GM12878 (cell line): ENCODE measurements around the gene GSC2. TPM values are rescaled to one million over a fixed set of nuclear protein-coding genes. Genes with fewer than 3 reads are reported as not detected.

Experiments used
- ATAC-seq: fragments of 200-7000 bp; cut with Tn5 transposase; 3 replicates; pipeline ENCODE4 v1.9.1; 2020; ENCODE audit warnings: mild to moderate bottlenecking, moderate library complexity
- BruUV-seq: library from RNA; stranded (reverse); fragments of 400-500 nt; replicated peaks from 2 replicates; lab custom pipeline; 2021; lab: Mats Ljungman, UMichigan
- CTCF ChIA-PET: fragments of 300-600 bp; sonication (Branson Sonifier 250); formaldehyde crosslinking; extraction: SDS; loops from one replicate; lab custom pipeline; 2021; ENCODE audit warnings: inconsistent platforms; lab: Yijun Ruan, JAX
- POLR2A ChIA-PET: fragments of 350-600 bp; formaldehyde crosslinking; extraction: SDS; loops from one replicate; lab custom pipeline; 2021; ENCODE audit warnings: inconsistent platforms; lab: Charles Lee
- RAD21 ChIA-PET: fragments of 300-600 bp; sonication (Branson Sonifier 250); formaldehyde crosslinking; loops from one replicate; lab custom pipeline; 2023; ENCODE audit warnings: antibody characterized with exemption; ENCODE audit not compliant: unreplicated experiment; lab: Charles Lee
- SMC1A ChIA-PET: fragments of 300-600 bp; sonication (Branson Sonifier 250); formaldehyde crosslinking; loops from one replicate; lab custom pipeline; 2023; ENCODE audit not compliant: unreplicated experiment, uncharacterized antibody; lab: Charles Lee
- DNase-seq: peaks from one replicate; pipeline ENCODE4 v3.0.0-alpha.2; 2011; ENCODE audit warnings: low read depth, low spot score
- FAIRE-seq: peaks from 3 replicates; lab custom pipeline; 2011; peaks lifted over from hg19 to GRCh38; lab: Jason Lieb, UNC
- H2AFZ ChIP-seq: 2 replicates; pipeline ENCODE4 v1.6.0; 2011; ENCODE audit warnings: low read depth, low read length, control low read depth; ENCODE audit not compliant: control insufficient read depth
- H3K27ac ChIP-seq: 2 replicates; pipeline ENCODE4 v1.5.1; 2011; ENCODE audit warnings: control low read depth; ENCODE audit not compliant: control insufficient read depth, insufficient read depth
- H3K27me3 ChIP-seq, 2 experiments: replicated peaks in 1 of 2; 2 replicates each; pipeline versions ENCODE4 v1.6.0 to v1.6.1; 2011; ENCODE audit warnings: low read length in 1 of 2; ENCODE audit not compliant: control insufficient read depth in 2 of 2, insufficient read depth in 2 of 2
- H3K36me3 ChIP-seq, 2 experiments: 2 replicates each; pipeline ENCODE4 v1.5.1; 2011; ENCODE audit warnings: low read length in 1 of 2; ENCODE audit not compliant: control insufficient read depth in 2 of 2, insufficient read depth in 2 of 2
- H3K4me1 ChIP-seq: 2 replicates; pipeline ENCODE4 v1.6.1; 2011; ENCODE audit warnings: mild to moderate bottlenecking, low read length, moderate library complexity, mixed read lengths; ENCODE audit not compliant: control insufficient read depth, insufficient read depth
- H3K4me2 ChIP-seq: 2 replicates; pipeline ENCODE4 v1.6.0; 2011; ENCODE audit warnings: control low read depth; ENCODE audit not compliant: control insufficient read depth, insufficient read depth
- H3K4me3 ChIP-seq: fragments of 200-600 bp; sonication (generic); 2 replicates; pipeline ENCODE4 v1.5.1; 2016
- H3K79me2 ChIP-seq: 2 replicates; pipeline ENCODE4 v1.6.0; 2011; ENCODE audit warnings: low read length; ENCODE audit not compliant: control insufficient read depth, insufficient read depth
- H3K9ac ChIP-seq: 2 replicates; pipeline ENCODE4 v1.8.0; 2011; ENCODE audit warnings: low read length, control low read depth, mixed read lengths; ENCODE audit not compliant: control insufficient read depth, insufficient read depth
- H3K9me3 ChIP-seq: replicated peaks from 3 replicates; pipeline ENCODE4 v1.5.1; 2011; ENCODE audit warnings: mild to moderate bottlenecking, low read length; ENCODE audit not compliant: control insufficient read depth, insufficient read depth
- H4K20me1 ChIP-seq: 2 replicates; pipeline ENCODE4 v1.6.0; 2011; ENCODE audit not compliant: control insufficient read depth, insufficient read depth
- BHLHE40 ChIP-seq, 2 experiments: fragments of 450-650 bp in 1 of 2; IDR thresholded peaks; 2 replicates each; pipeline ENCODE4 v1.6.1; 2011 to 2017; ENCODE audit warnings: low read depth in 2 of 2, borderline replicate concordance in 1 of 2, improper control_type of control experiment in 1 of 2, low read length in 1 of 2, mild to moderate bottlenecking in 1 of 2
- CTCF ChIP-seq, 3 experiments: IDR thresholded peaks in 2 of 3; conservative IDR thresholded peaks in 1 of 3; 2 replicates each; pipeline ENCODE4 v1.5.1; 2011; ENCODE audit warnings: low read depth in 3 of 3, low read length in 3 of 3, mild to moderate bottlenecking in 3 of 3, control low read depth in 2 of 3, moderate library complexity in 2 of 3, inconsistent platforms in 1 of 3, mixed read lengths in 1 of 3; ENCODE audit not compliant: control insufficient read depth in 2 of 3, insufficient read depth in 1 of 3; ENCODE audit errors: extremely low read depth in 1 of 3
- IKZF1 ChIP-seq: fragments of 450-650 bp; conservative IDR thresholded peaks from 2 replicates; pipeline ENCODE4 v1.6.1; 2017; ENCODE audit warnings: antibody characterized with exemption, mild to moderate bottlenecking
- SPI1 ChIP-seq: IDR thresholded peaks from 2 replicates; pipeline ENCODE4 v1.6.1; 2011; ENCODE audit warnings: low read depth, mild to moderate bottlenecking, low read length, moderate library complexity, borderline replicate concordance; ENCODE audit not compliant: insufficient read depth
- ZNF384 ChIP-seq: IDR thresholded peaks from 2 replicates; pipeline ENCODE4 v1.6.1; 2012; ENCODE audit warnings: low read depth, mild to moderate bottlenecking, low read length, improper control_type of control experiment, borderline replicate concordance
- WGBS: methylation state at CpG from one replicate; pipeline ENCODE4 v1.1.6; 2016; ENCODE audit warnings: low lambda C conversion rate; ENCODE audit not compliant: insufficient replicate concordance, insufficient coverage; ENCODE audit errors: missing lambda C conversion rate; 5-methylcytosine and 5-hydroxymethylcytosine counted together
- in situ Hi-C: fragments of 300-500 bp; cut with MboI; formaldehyde crosslinking; loops from 9 replicates; pipeline ENCODE4 v1.14.3; 2018; ENCODE audit warnings: mixed read lengths
- intact Hi-C: fragments of 100-400 bp; cut with micrococcal nuclease; formaldehyde crosslinking; loops from one replicate; pipeline ENCODE4 v1.14.2; 2022; ENCODE audit not compliant: unreplicated experiment
- polyA plus RNA-seq, 11 experiments: library from polyadenylated mRNA; depleted of rRNA in 4 of 11; unstranded in 6 of 11; stranded (reverse) in 5 of 11; fragments of >200 nt; fragmentation: Nextera tagmentation in 4 of 11; fragmentation: Illumina TruSeq in 1 of 11; extraction: Ambion mirVana in 4 of 11; extraction: Trizol in 1 of 11; gene quantifications; 1 replicate in 1 of 11; 2 replicates in 10 of 11; pipeline versions ENCODE4 v1.2.1 to v1.2.3, GENCODE V29; 2011 to 2016; ENCODE audit warnings: inconsistent platforms in 2 of 11, missing spikeins in 2 of 11, low read depth in 1 of 11
- total RNA-seq, 4 experiments: library from RNA; depleted of rRNA in 3 of 4; stranded (reverse); fragments of >200 nt in 3 of 4; fragmentation: Illumina TruSeq in 1 of 4; extraction: Trizol in 1 of 4; gene quantifications; 2 replicates each; pipeline versions ENCODE4 v1.2.1 to v1.2.3, GENCODE V29; 2013 to 2021

GSC2 gene
- total and polyA plus RNA-seq, 10 of the 15 experiments (the other 5 are each of a cell fraction or from before 2014, with no cell fraction given) = not detected

- no peak for ATAC-seq
- Histone ChIP-seq H3K9ac (no peak overlapping the region), H3K27me3 (no peaks in the 10 kb centered on the region), H2AFZ (no peak overlapping the region)
- DNase-seq = no peak
- SMC1A ChIA-PET = no interaction called here
- TF ChIP-seq IKZF1 = no peak
- TF ChIP-seq ZNF384 = no peak
- TF ChIP-seq SPI1 = no peak
- no peak for TF ChIP-seq BHLHE40 (IDR thresholded peaks at IDR 0.05; ENCODE audit: borderline replicate concordance in 1 of 2, low read depth in 2 of 2, low read length in 1 of 2)
- TF ChIP-seq CTCF (IDR thresholded peaks at IDR 0.05 in 2 of 3, conservative IDR thresholded peaks at IDR 0.05 in 1 of 3; ENCODE audit: control insufficient read depth in 2 of 3, extremely low read depth in 1 of 3, insufficient read depth in 1 of 3, low read depth in 3 of 3, low read length in 3 of 3) = no peak
- TF ChIP-seq, all 136 proteins: peak for 0
- H3K9me3 ChIP-seq = no peaks in the 10 kb centered on the region
- intact Hi-C loops = no loop called here
- no peak for FAIRE-seq
- no peaks in the 10 kb centered on the region for H3K4me1 ChIP-seq
- no TSS peak for BruUV-seq
- peaks cover 14 to 23% of the 10 kb centered on the region in 2 experiments for H3K36me3 ChIP-seq
- CTCF ChIA-PET = no interaction called here
- POLR2A ChIA-PET = no interaction called here
- H3K79me2 ChIP-seq = no peaks in the 10 kb centered on the region
- H3K27ac ChIP-seq = no peak overlapping the region
- H4K20me1 ChIP-seq = no peaks in the 10 kb centered on the region
- H3K4me2 ChIP-seq = no peak overlapping the region
- no peak overlapping the region for H3K4me3 ChIP-seq
- in situ Hi-C loops = no loop called here
- WGBS = 84% methylated on average over 11 of the region's 11 CpGs
- RAD21 ChIA-PET = no interaction called here
Measured at GRCh38 chr22:19137384-19138216, 12.5 kb downstream of the GSC2 start.
